GM12865 (cell line): ENCODE data around the gene C1QTNF9.
"Not testable (repeated sequence)": the region's sequence is repeated elsewhere in the genome, so short reads cannot be mapped to it uniquely, and the experiment has no call there.

ENCODE experiments used
- DNase-seq: peaks from one replicate; pipeline ENCODE4 v3.0.0; 2010; ENCODE audit warnings: low read depth
- H3K4me3 ChIP-seq: 2 replicates; pipeline ENCODE4 v1.5.1; 2011; ENCODE audit warnings: mild to moderate bottlenecking, low read depth, low read length, control low read depth
- CTCF ChIP-seq: IDR thresholded peaks from 2 replicates; pipeline ENCODE4 v1.5.1; 2011; ENCODE audit warnings: low read length, control low read depth, low read depth, inconsistent platforms; ENCODE audit not compliant: insufficient read depth; ENCODE audit errors: missing control alignments

C1QTNF9 gene

GRCh38 chr13:24323036-24323738 lies 13.8 kb downstream of the C1QTNF9 start:
- H3K4me3 ChIP-seq: no peak overlapping the region
- no peak for DNase-seq
- TF ChIP-seq CTCF: no peak

GRCh38 chr13:24323739-24324075 lies 14.3 kb downstream of the C1QTNF9 start:
- no peak for DNase-seq
- H3K4me3 ChIP-seq: no peak overlapping the region
- no peak for TF ChIP-seq CTCF

- not testable (repeated sequence) for H3K4me3 ChIP-seq, DNase-seq
Measured at GRCh38 chr13:24327598-24327997, 18.2 kb downstream of the C1QTNF9 start.

GRCh38 chr13:24328145-24328544 lies 18.8 kb downstream of the C1QTNF9 start:
- no peak for TF ChIP-seq CTCF
- H3K4me3 ChIP-seq: no peak overlapping the region
- no peak for DNase-seq

- TF ChIP-seq CTCF: no peak
- H3K4me3 ChIP-seq: no peak overlapping the region
- no peak for DNase-seq
Measured at GRCh38 chr13:24338721-24339120, 29.3 kb downstream of the C1QTNF9 start.

GRCh38 chr13:24339937-24340607 lies 30.7 kb downstream of the C1QTNF9 start:
- no peak overlapping the region for H3K4me3 ChIP-seq
- TF ChIP-seq CTCF: no peak
- no peak for DNase-seq

GRCh38 chr13:24340608-24340955 lies 31.2 kb downstream of the C1QTNF9 start:
- TF ChIP-seq CTCF: no peak
- H3K4me3 ChIP-seq: no peak overlapping the region
- no peak for DNase-seq
